CD4-positive, alpha-beta T cell (primary cell): ENCODE results near the gene MYL6. TPM values are rescaled to one million over a fixed set of nuclear protein-coding genes. Genes with fewer than 3 reads are reported as not detected.

Experiments used
- ATAC-seq: fragments of 200-7000 bp; cut with Tn5 transposase; one replicate; pipeline ENCODE4 v1.10.0; 2022; ENCODE audit warnings: mild to moderate bottlenecking; ENCODE audit not compliant: poor library complexity
- CTCF ChIA-PET: fragments of 350-600 bp; sonication (Branson Sonifier 250); formaldehyde crosslinking; loops from one replicate; lab custom pipeline; 2021; ENCODE audit warnings: antibody characterized with exemption, inconsistent platforms; lab: Charles Lee
- POLR2A ChIA-PET: fragments of 350-600 bp; sonication (Branson Sonifier 250); formaldehyde crosslinking; loops from one replicate; lab custom pipeline; 2021; ENCODE audit warnings: antibody characterized with exemption, inconsistent platforms; lab: Charles Lee
- DNase-seq, 14 experiments: peaks; one replicate each; pipeline ENCODE4 v3.0.0-alpha.2; 2013 to 2020; ENCODE audit warnings: mixed read lengths in 2 of 14
- H3K27ac ChIP-seq, 2 donors: one replicate each; pipeline versions ENCODE4 v1.5.1 to v1.7.0; 2013; ENCODE audit warnings: low read length in 2 of 2, low read depth in 1 of 2, mild to moderate bottlenecking in 1 of 2
- H3K27me3 ChIP-seq, 2 experiments: 1 replicate in 1 of 2; 2 replicates in 1 of 2; pipeline versions ENCODE4 v1.6.1 to v1.7.0; 2013; ENCODE audit warnings: low read length in 2 of 2, control low read depth in 1 of 2, mild to moderate bottlenecking in 1 of 2, moderate library complexity in 1 of 2; ENCODE audit not compliant: insufficient read depth in 2 of 2, control insufficient read depth in 1 of 2
- H3K36me3 ChIP-seq: one replicate; pipeline ENCODE4 v1.6.1; 2013; ENCODE audit warnings: low read length, control low read depth; ENCODE audit not compliant: insufficient read depth
- H3K4me1 ChIP-seq: one replicate; pipeline ENCODE4 v1.6.1; 2013; ENCODE audit warnings: low read length, control low read depth; ENCODE audit not compliant: insufficient read depth
- H3K4me3 ChIP-seq: one replicate; pipeline ENCODE4 v1.5.1; 2013; ENCODE audit warnings: mild to moderate bottlenecking, low read length, moderate library complexity
- H3K9me3 ChIP-seq, 2 experiments: 1 replicate in 1 of 2; 2 replicates in 1 of 2; pipeline versions ENCODE4 v1.6.1 to v1.7.0; 2013; ENCODE audit warnings: low read length in 2 of 2, mild to moderate bottlenecking in 2 of 2, control low read depth in 1 of 2, moderate library complexity in 1 of 2; ENCODE audit not compliant: control insufficient read depth in 1 of 2, insufficient read depth in 1 of 2
- H3K27ac Mint-ChIP-seq: one replicate; pipeline ENCODE4 v1.8.0; 2020; ENCODE audit warnings: mixed read lengths
- H3K27me3 Mint-ChIP-seq: one replicate; pipeline ENCODE4 v1.8.0; 2021; ENCODE audit warnings: mixed read lengths
- H3K36me3 Mint-ChIP-seq: one replicate; pipeline ENCODE4 v1.8.0; 2021; ENCODE audit warnings: low read depth, mixed read lengths
- H3K4me1 Mint-ChIP-seq: one replicate; pipeline ENCODE4 v1.8.0; 2021; ENCODE audit warnings: low read depth, mixed read lengths
- H3K4me3 Mint-ChIP-seq: one replicate; pipeline ENCODE4 v1.8.0; 2020; ENCODE audit warnings: mild to moderate bottlenecking, mixed read lengths
- H3K9me3 Mint-ChIP-seq: one replicate; pipeline ENCODE4 v1.8.0; 2020; ENCODE audit warnings: mixed read lengths
- CTCF ChIP-seq: fragments of 200-600 bp; IDR thresholded peaks from one replicate; pipeline ENCODE4 v1.8.0; 2022; ENCODE audit warnings: antibody characterized with exemption, mild to moderate bottlenecking
- intact Hi-C, 2 experiments: fragments of 100-400 bp; cut with DNase I in 1 of 2; cut with micrococcal nuclease in 1 of 2; formaldehyde crosslinking; loops; one replicate each; pipeline versions ENCODE4 v1.15.1 to v1.9.0; 2023 to 2025; cut with DNase I, micrococcal nuclease
- total RNA-seq, 174 experiments: library from RNA in 2 of 174; stranded (reverse) in 2 of 174; gene quantifications; one replicate each; pipeline ENCODE4 v1.2.3 and lab custom pipeline; 2021 to 2026

Gene MYL6
- total RNA-seq, 2 experiments from 2014 or later = 670 to 673 TPM

- H3K4me3 Mint-ChIP-seq = no peak overlapping the region
- H3K4me1 ChIP-seq = peaks cover 40% of the 10 kb centered on the region
- no peak for DNase-seq
- H3K9me3 ChIP-seq = no peaks in the 10 kb centered on the region
- H3K27ac ChIP-seq = no peak overlapping the region
- peaks cover 43% of the 10 kb centered on the region for H3K4me1 Mint-ChIP-seq
- no peak for ATAC-seq
- peaks cover 47% of the 10 kb centered on the region for H3K36me3 Mint-ChIP-seq
- TF ChIP-seq CTCF = no peak
- H3K27me3 ChIP-seq = no peaks in the 10 kb centered on the region
- H3K4me3 ChIP-seq = no peak overlapping the region
- H3K27ac Mint-ChIP-seq = peak overlapping the region; percentile 62
- H3K36me3 ChIP-seq = peaks cover 42% of the 10 kb centered on the region
- ChIA-PET POLR2A (interaction anchor here (0.7 to 1.3 kb wide), 2 partner anchors 17 kb away, joined by 3 to 5 read pairs; no protein-coding TSS in a partner anchor), CTCF (no interaction called here)
- H3K9me3 Mint-ChIP-seq = no peaks in the 10 kb centered on the region
- intact Hi-C loops = no loop called here
- H3K27me3 Mint-ChIP-seq = no peaks in the 10 kb centered on the region
Observed at GRCh38 chr12:56146492-56147460, 11.4 kb upstream of the MYL6 start.

DNA sequence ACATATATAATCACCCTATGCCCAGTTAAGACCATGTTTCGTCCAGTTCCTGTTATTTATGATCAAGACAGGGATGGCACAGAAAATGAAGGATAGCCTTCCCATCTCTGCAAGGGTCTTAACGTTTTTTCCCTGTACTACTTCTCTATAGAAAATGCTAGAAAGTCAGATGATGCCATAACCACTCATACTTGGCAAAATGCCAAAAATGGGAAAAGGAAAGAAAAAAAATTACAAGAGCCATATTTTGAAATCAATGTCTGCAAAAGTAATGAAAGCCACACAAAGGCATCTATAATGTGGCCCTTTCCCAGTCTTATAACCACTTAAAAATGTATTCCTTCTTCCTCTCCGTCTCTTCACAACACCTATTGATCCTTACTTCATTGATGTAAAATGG is 7.6 kb upstream of the MYL6 start:
- H3K4me1 ChIP-seq = peaks cover 30% of the 10 kb centered on the region
- H3K9me3 Mint-ChIP-seq = no peaks in the 10 kb centered on the region
- H3K27ac Mint-ChIP-seq = peak overlapping the region; percentile 94
- H3K36me3 Mint-ChIP-seq = peaks cover 14% of the 10 kb centered on the region
- intact Hi-C loops = loop anchor here (2.0 to 5.0 kb wide), 3 partner anchors 22 to 37 kb away; partner anchors contain the start of genes ESYT1 (in 1 of the 2), RPL41 (in 1 of the 2), SMARCC2 (in 1 of the 2) and ZC3H10 (in 1 of the 2)
- no peak for ATAC-seq
- H3K4me1 Mint-ChIP-seq = peaks cover 34% of the 10 kb centered on the region
- H3K27ac ChIP-seq = no peak overlapping the region
- TF ChIP-seq CTCF = no peak
- ChIA-PET POLR2A (interaction anchor here (1.0 to 4.9 kb wide), 3 partner anchors 10 to 22 kb away, joined by 3 to 35 read pairs (median 7); partner anchors contain the start of gene ESYT1), CTCF (interaction anchor here (1.4 to 2.0 kb wide), 5 partner anchors 17 to 39 kb away, joined by 3 to 23 read pairs (median 5); partner anchors contain the start of gene SMARCC2)
- H3K36me3 ChIP-seq = peaks cover 4% of the 10 kb centered on the region
- DNase-seq = peak in 1 of 14 experiments; percentile 34
- H3K27me3 Mint-ChIP-seq = no peaks in the 10 kb centered on the region
- no peaks in the 10 kb centered on the region for H3K27me3 ChIP-seq
- H3K9me3 ChIP-seq = no peaks in the 10 kb centered on the region
- H3K4me3 Mint-ChIP-seq = peak overlapping the region; percentile 94
- no peak overlapping the region for H3K4me3 ChIP-seq

DNA sequence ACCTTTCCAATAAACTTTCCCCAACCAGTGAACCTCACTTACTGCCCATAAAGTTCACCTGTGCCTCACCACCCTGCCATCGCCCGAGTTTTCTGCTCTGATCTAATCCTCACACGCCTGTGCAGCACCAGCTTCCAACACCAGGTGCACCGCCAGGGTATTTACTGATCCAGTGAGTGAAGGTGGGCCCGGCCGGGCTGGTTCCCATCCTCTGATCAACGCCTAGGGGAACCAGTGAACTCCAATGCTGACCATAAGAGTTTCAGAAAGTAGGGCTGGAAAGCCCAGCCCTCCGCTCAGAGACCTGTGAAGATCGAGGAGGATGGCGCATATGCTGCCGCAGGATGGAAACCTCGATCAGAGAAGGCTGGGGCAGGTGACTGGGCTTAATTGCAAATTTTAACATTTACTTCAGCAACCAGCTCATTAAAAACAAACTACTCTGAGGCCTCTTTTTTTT is 6.5 kb upstream of the MYL6 start:
- Mint-ChIP-seq H3K36me3 (peaks cover 11% of the 10 kb centered on the region), H3K27me3 (no peaks in the 10 kb centered on the region), H3K4me1 (peaks cover 27% of the 10 kb centered on the region), H3K9me3 (no peaks in the 10 kb centered on the region), H3K4me3 (peak overlapping the region; percentile 94), H3K27ac (peak overlapping the region; percentile 94)
- Histone ChIP-seq H3K27me3 (no peaks in the 10 kb centered on the region), H3K4me3 (peak overlapping the region; percentile 76), H3K36me3 (peaks cover 4% of the 10 kb centered on the region), H3K4me1 (peaks cover 30% of the 10 kb centered on the region), H3K27ac (peak overlapping the region; percentile 75 to 87), H3K9me3 (no peaks in the 10 kb centered on the region)
- DNase-seq = peak; percentile 55 to 81 (median 65)
- ChIA-PET POLR2A (interaction anchor here (0.6 to 4.9 kb wide), 20 partner anchors 10 to 413 kb away, joined by 3 to 50 read pairs (median 3); partner anchors contain the start of genes CNPY2, DNAJC14, ESYT1 and PA2G4), CTCF (interaction anchor here (0.5 to 2.0 kb wide), 11 partner anchors 10 to 385 kb away, joined by 3 to 36 read pairs (median 4); partner anchors contain the start of genes ESYT1, PA2G4, RPL41 and SMARCC2)
- TF ChIP-seq CTCF = peak; percentile 73
- intact Hi-C loops = loop anchor here (2.0 to 5.0 kb wide), 5 partner anchors 15 to 37 kb away; partner anchors contain the start of genes SMARCC2 (in 2 of the 2), ESYT1 (in 1 of the 2), RPL41 (in 1 of the 2) and ZC3H10 (in 1 of the 2)
- ATAC-seq = peak; percentile 71
